Adrenal gland (tissue), 5 donors: ENCODE data around the gene MICB.

Experiments
- CTCF ChIP-seq, 6 experiments: fragments of 450-650 bp in 4 of 6; fragments of 200-600 bp in 2 of 6; sonication (generic) in 1 of 6; IDR thresholded peaks; 1 replicate in 5 of 6; 2 replicates in 1 of 6; pipeline versions ENCODE4 v1.5.1 to v1.8.0; 2016 to 2021; ENCODE audit warnings: antibody characterized with exemption in 6 of 6, mild to moderate bottlenecking in 2 of 6, moderate library complexity in 1 of 6
- POLR2A ChIP-seq, 2 donors: fragments of 450-650 bp; IDR thresholded peaks; one replicate each; pipeline ENCODE4 v1.6.1; 2017; ENCODE audit warnings: antibody characterized with exemption in 2 of 2, mild to moderate bottlenecking in 2 of 2, moderate library complexity in 1 of 2
- donor health status: DM: no; HTN: no; CAD: no.

- TF ChIP-seq CTCF (IDR thresholded peaks at IDR 0.05): no peak
- TF ChIP-seq POLR2A (IDR thresholded peaks at IDR 0.05): no peak
These were observed 45.1 kb upstream of the MICB start for GRCh38 chr6:31452859-31453258.
